ENCODE results near the gene COL5A3. TPM values are rescaled to one million over a fixed set of nuclear protein-coding genes. Genes with fewer than 3 reads are reported as not detected.

Gene COL5A3
- polyA plus RNA-seq (2012; ENCODE audit: insufficient read depth, insufficient read length, low read depth), result not detected

- no peak within 1 kb of the TSS for H3K4me3 ChIP-seq (ENCODE audit: low read depth, low read length)
- H3K27me3 ChIP-seq, result peaks cover 62% of the 10 kb centered on the region
- TF ChIP-seq CTCF (IDR thresholded peaks at IDR 0.05; ENCODE audit: low read depth, low read length), result no peak
- DNase-seq, result no peak
- H3K9me3 ChIP-seq, result no peaks in the 10 kb centered on the region
- no peaks in the 10 kb centered on the region for H3K36me3 ChIP-seq
- no peaks in the 10 kb centered on the region for H3K4me1 ChIP-seq
Observed at GRCh38 chr19:10010247-10010691, at the start of gene COL5A3. TSS of gene COL5A3 (minus strand) at chr19:10010504. CDS start at chr19:10010385, 119 bp downstream.

- DNase-seq, result no peak
- no peaks in the 10 kb centered on the region for H3K36me3 ChIP-seq
- no peaks in the 10 kb centered on the region for H3K4me1 ChIP-seq
- H3K9me3 ChIP-seq, result no peaks in the 10 kb centered on the region; the same call in 1 of the 2 replicates
- no peak overlapping the region for H3K4me3 ChIP-seq (ENCODE audit: low read depth, low read length)
- no peaks in the 10 kb centered on the region for H3K27me3 ChIP-seq
- TF ChIP-seq CTCF (IDR thresholded peaks at IDR 0.05; ENCODE audit: low read depth, low read length), result no peak
Observed at GRCh38 chr19:10052602-10053360, 42.5 kb upstream of the COL5A3 start.

- H3K4me1 ChIP-seq, result no peaks in the 10 kb centered on the region
- no peak overlapping the region for H3K4me3 ChIP-seq (ENCODE audit: low read depth, low read length)
- TF ChIP-seq CTCF (IDR thresholded peaks at IDR 0.05; ENCODE audit: low read depth, low read length), result no peak
- H3K36me3 ChIP-seq, result no peaks in the 10 kb centered on the region
- H3K9me3 ChIP-seq, result no peaks in the 10 kb centered on the region; the same call in 1 of the 2 replicates
- no peaks in the 10 kb centered on the region for H3K27me3 ChIP-seq
- no peak for DNase-seq
Observed at GRCh38 chr19:10049626-10050025, 39.3 kb upstream of the COL5A3 start.

- no peaks in the 10 kb centered on the region for H3K36me3 ChIP-seq
- TF ChIP-seq CTCF (IDR thresholded peaks at IDR 0.05; ENCODE audit: low read depth, low read length), result no peak
- no peaks in the 10 kb centered on the region for H3K27me3 ChIP-seq
- H3K4me3 ChIP-seq (ENCODE audit: low read depth, low read length), result no peak overlapping the region
- DNase-seq, result no peak
- peaks cover 2% of the 10 kb centered on the region for H3K9me3 ChIP-seq
- H3K4me1 ChIP-seq, result no peaks in the 10 kb centered on the region
Observed at GRCh38 chr19:10045371-10045770, 35.1 kb upstream of the COL5A3 start.

- Histone ChIP-seq H3K36me3 (no peaks in the 10 kb centered on the region), H3K4me1 (no peaks in the 10 kb centered on the region), H3K9me3 (peaks cover 2% of the 10 kb centered on the region), H3K4me3 (ENCODE audit: low read depth, low read length) (no peak overlapping the region), H3K27me3 (no peaks in the 10 kb centered on the region)
- TF ChIP-seq CTCF (IDR thresholded peaks at IDR 0.05; ENCODE audit: low read depth, low read length), result no peak
- DNase-seq, result no peak
Observed at GRCh38 chr19:10044390-10044789, 34.1 kb upstream of the COL5A3 start.

GRCh38 chr19:10043286-10043927 lies 33.1 kb upstream of the COL5A3 start:
- no peaks in the 10 kb centered on the region for H3K27me3 ChIP-seq
- no peak overlapping the region for H3K4me3 ChIP-seq (ENCODE audit: low read depth, low read length)
- no peaks in the 10 kb centered on the region for H3K4me1 ChIP-seq
- H3K36me3 ChIP-seq, result no peaks in the 10 kb centered on the region
- DNase-seq, result no peak
- H3K9me3 ChIP-seq, result peaks cover 2% of the 10 kb centered on the region
- no peak for TF ChIP-seq CTCF (IDR thresholded peaks at IDR 0.05; ENCODE audit: low read depth, low read length)
